BJ (cell line): ENCODE measurements around the gene TMEM39A. TPM values are rescaled to one million over a fixed set of nuclear protein-coding genes. Genes with fewer than 3 reads are reported as not detected.

Experiments used
- CTCF ChIA-PET: fragments of 350-600 bp; formaldehyde crosslinking; extraction: SDS; loops from one replicate; lab custom pipeline; 2021; ENCODE audit warnings: antibody characterized with exemption, inconsistent platforms; lab: Yijun Ruan, JAX
- POLR2A ChIA-PET: fragments of 300-600 bp; sonication (Branson Sonifier 250); formaldehyde crosslinking; extraction: SDS; loops from one replicate; lab custom pipeline; 2021; ENCODE audit warnings: antibody characterized with exemption; lab: Charles Lee
- DNase-seq: peaks from one replicate; pipeline ENCODE4 v3.0.0-alpha.2; 2011; ENCODE audit warnings: low read depth
- H3K27me3 ChIP-seq: 2 replicates; pipeline ENCODE4 v1.6.0; 2011; ENCODE audit warnings: low read length; ENCODE audit not compliant: control insufficient read depth, insufficient read depth
- H3K36me3 ChIP-seq: 2 replicates; pipeline ENCODE4 v1.5.1; 2011; ENCODE audit warnings: low read length; ENCODE audit not compliant: control insufficient read depth, insufficient read depth
- H3K4me3 ChIP-seq: 2 replicates; pipeline ENCODE4 v1.5.1; 2011; ENCODE audit warnings: low read depth, mild to moderate bottlenecking, control low read depth, low read length
- polyA plus RNA-seq: library from polyadenylated mRNA; depleted of rRNA; stranded (reverse); fragments of >200 nt; gene quantifications from 2 replicates; pipeline ENCODE4 v1.2.3, GENCODE V29; 2011
- TF ChIP-seq, protein P1 (sequence below): IDR thresholded peaks from 2 replicates; pipeline ENCODE4 v1.5.1; 2011; ENCODE audit warnings: low read depth, mild to moderate bottlenecking, control low read depth, inconsistent platforms, low read length, moderate library complexity; ENCODE audit not compliant: insufficient read depth

The TMEM39A gene
- polyA plus RNA-seq, 1 experiment, result 34.4 TPM

DNA sequence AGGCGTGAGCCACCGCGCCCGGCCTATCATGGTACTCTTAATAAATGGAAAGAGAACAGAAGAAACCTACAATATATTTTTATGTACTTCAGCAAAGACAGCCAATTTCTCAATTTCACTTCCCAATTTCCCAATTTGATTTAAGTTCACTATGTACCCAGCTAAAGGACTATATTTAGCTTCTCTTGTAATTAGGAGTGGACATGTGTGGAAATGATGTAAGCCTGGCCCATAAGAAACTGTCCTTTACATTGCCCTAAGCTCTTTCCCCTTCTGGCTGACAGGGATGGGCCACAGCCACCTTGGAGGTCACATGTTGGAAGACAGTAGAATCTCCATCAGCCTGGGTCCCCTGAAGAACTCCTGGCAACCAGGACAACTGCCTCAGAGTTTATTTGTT lies 6.2 kb downstream of the TMEM39A start:
- ChIA-PET CTCF (interaction anchor here (1.0 to 1.5 kb wide), 2 partner anchors 77 to 224 kb away, joined by 3 to 4 read pairs; no protein-coding TSS in a partner anchor), POLR2A (no interaction called here)
- Histone ChIP-seq H3K36me3 (peaks cover 16% of the 10 kb centered on the region), H3K4me3 (no peak overlapping the region), H3K27me3 (no peaks in the 10 kb centered on the region)
- TF ChIP-seq, protein P1, sequence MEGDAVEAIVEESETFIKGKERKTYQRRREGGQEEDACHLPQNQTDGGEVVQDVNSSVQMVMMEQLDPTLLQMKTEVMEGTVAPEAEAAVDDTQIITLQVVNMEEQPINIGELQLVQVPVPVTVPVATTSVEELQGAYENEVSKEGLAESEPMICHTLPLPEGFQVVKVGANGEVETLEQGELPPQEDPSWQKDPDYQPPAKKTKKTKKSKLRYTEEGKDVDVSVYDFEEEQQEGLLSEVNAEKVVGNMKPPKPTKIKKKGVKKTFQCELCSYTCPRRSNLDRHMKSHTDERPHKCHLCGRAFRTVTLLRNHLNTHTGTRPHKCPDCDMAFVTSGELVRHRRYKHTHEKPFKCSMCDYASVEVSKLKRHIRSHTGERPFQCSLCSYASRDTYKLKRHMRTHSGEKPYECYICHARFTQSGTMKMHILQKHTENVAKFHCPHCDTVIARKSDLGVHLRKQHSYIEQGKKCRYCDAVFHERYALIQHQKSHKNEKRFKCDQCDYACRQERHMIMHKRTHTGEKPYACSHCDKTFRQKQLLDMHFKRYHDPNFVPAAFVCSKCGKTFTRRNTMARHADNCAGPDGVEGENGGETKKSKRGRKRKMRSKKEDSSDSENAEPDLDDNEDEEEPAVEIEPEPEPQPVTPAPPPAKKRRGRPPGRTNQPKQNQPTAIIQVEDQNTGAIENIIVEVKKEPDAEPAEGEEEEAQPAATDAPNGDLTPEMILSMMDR, result no peak
- DNase-seq, result no peak

DNA sequence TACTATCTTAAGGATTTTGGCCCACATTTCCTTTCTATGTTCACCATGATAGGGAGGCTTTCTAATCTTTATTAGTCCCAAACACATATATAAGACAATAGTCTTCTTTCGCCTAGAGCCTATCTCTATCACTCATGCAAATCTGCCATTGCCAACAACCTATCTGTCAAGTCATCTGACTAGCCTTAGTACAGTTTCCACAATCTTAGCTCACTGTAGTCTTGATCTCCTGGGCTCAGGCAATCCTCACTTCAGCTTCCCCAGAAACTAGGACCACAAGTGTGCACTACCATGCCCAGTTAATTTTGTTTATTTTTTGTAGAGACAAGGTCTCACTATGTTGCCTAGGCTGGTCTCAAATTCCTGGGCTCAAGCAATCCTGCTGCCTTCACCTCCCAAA lies 6.9 kb downstream of the TMEM39A start:
- H3K27me3 ChIP-seq, result no peaks in the 10 kb centered on the region
- no peak for DNase-seq
- H3K36me3 ChIP-seq, result peaks cover 14% of the 10 kb centered on the region
- CTCF ChIA-PET, result interaction anchor here (0.8 to 1.5 kb wide), 4 partner anchors 8 to 227 kb away, joined by 3 to 4 read pairs (median 3); no protein-coding TSS in a partner anchor
- TF ChIP-seq, protein P1, result no peak
- POLR2A ChIA-PET, result no interaction called here
- H3K4me3 ChIP-seq, result no peak overlapping the region

DNA sequence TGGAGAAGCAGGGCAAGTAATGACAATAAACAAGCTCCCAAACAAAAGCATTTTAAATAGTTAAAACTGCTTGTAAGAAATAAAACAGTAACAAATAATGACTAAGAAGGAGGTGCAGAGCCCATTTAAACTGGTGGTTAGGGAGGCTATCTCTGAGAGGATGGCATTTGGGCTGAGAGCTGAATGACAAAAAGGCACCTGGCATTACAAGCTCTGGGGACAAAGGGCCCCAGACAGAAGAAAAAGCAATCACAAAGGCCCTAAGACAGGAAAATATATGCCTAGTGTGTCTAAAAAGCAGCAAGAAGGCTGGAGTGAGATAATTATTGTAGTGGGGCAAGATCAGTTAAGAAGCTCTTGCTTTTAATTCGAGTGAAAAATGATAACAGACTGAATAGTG lies 9.6 kb downstream of the TMEM39A start:
- ChIA-PET CTCF (interaction anchor here (0.8 to 1.9 kb wide), 2 partner anchors 14 to 37 kb away, joined by 3 to 4 read pairs; no protein-coding TSS in a partner anchor), POLR2A (no interaction called here)
- TF ChIP-seq, protein P1, result no peak
- H3K4me3 ChIP-seq, result no peak overlapping the region
- no peak for DNase-seq
- H3K27me3 ChIP-seq, result no peaks in the 10 kb centered on the region
- peaks cover 11% of the 10 kb centered on the region for H3K36me3 ChIP-seq

DNA sequence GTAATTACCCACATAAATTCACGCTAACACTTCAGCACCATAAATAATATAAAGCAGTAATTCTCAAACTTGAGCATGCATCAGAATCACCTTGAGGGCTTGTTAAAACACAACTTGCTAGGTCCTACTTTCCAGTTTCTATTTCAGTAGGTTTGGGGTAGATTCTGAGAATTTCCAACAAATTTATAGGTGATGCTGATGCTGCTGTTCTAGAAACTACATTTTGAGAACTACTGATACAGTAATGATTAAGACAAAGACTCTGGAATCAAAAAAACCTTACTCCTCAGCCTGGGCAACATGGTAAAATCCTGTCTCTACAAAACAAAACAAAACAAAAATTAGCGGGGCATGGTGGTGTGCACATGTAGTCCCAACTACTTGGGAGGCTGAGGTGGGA lies 18.8 kb downstream of the TMEM39A start:
- Histone ChIP-seq H3K27me3 (no peaks in the 10 kb centered on the region), H3K4me3 (no peak overlapping the region), H3K36me3 (peaks cover 7% of the 10 kb centered on the region)
- TF ChIP-seq, protein P1, result no peak
- DNase-seq, result no peak
- POLR2A ChIA-PET, result no interaction called here
- CTCF ChIA-PET, result no interaction called here

DNA sequence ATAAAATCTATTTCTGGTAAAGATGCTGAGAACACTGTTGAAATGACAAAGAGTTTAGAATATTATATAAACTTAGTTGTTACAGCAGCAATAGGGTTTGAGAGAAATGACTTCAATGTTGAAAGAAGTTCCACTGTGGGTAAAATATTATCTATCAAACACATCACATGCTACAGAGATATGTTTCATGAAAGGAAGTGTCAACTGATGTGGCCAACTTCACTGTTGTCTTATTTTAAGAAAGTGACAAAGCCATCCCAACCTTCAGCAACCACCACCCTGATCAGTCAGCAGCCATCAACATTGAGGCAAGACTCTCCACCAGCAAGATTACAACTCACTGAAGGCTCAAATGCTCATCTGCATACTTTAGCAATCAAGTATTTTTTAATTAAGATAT lies 20.2 kb downstream of the TMEM39A start:
- DNase-seq, result no peak
- H3K4me3 ChIP-seq, result no peak overlapping the region
- no peaks in the 10 kb centered on the region for H3K27me3 ChIP-seq
- TF ChIP-seq, protein P1, result no peak
- H3K36me3 ChIP-seq, result peaks cover 9% of the 10 kb centered on the region
- ChIA-PET POLR2A (interaction anchor here (0.6 kb wide), 1 partner anchor 8 kb away, joined by 3 read pairs; no protein-coding TSS in a partner anchor), CTCF (no interaction called here)
